ENCODE data around the gene JHY.
A peak's percentile ranks its signal among the peaks of the same experiment; 100 is the strongest.

JHY gene

DNA sequence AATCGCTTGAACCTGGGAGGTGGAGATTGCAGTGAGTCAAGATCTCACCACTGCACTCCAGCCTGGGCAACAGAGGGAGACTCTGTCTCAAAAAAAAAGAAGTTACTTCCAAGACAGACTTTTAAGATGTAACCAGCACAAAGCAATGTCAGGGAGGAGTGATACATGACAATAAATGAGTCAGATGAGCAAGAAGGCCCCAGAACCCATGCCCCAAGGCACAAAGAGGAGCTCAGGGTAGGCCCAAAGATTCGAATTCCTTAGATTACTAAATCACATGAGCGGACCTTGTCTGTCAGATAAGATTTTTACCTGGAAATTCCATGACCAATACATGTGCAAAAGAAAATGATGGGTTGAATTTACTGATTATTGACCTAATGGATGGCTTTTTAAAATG, 10.5 kb upstream of the JHY start:
- DNase-seq (ENCODE audit: low spot score) = no peak

DNA sequence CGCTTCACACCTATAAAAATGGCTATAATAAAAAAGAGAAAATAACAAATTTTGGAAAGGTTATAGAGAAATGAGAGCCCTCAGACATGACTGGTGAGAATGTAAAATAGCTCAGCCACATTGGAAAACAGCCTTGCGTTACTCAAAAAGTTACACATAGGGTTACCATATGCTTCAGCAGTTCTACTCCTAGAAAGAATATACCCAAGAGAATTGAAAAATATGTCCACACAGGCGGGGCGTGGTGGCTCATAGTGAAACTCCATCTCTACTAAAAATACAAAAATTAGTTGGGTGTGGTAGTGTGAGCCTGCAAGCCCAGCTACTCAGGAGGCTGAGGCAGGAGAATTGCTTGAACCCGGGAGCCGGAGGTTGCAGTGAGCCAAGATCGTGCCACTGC, 7.6 kb upstream of the JHY start:
- no peak for DNase-seq (ENCODE audit: low spot score)

GRCh38 chr11:122877732-122878131, 4.8 kb upstream of the JHY start:
- DNase-seq (ENCODE audit: low spot score) = no peak

DNA sequence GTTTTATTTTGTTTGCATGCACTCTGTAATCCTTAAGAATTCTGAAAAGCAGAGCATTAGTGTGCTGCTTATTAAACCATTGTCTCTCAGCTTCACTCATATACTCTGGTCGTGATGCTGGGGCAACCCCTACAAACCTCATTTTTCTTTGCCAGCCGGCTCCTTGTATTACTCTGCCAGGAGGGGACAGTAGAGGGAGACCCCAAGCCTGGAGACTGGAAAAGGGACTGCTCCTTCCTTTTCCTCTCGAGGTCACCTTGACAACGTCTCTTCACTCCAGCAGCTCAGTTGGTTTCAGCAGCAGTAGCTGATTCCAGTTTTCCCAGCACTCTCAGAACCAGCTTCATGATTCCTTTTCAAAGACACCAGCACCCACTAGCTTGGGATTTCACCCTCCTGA, 2.8 kb upstream of the JHY start:
- DNase-seq (ENCODE audit: low spot score) = no peak

- DNase-seq (ENCODE audit: low spot score) = peak; percentile 74
Measured at GRCh38 chr11:122882857-122883645, 492 bp downstream of the JHY start.

GRCh38 chr11:122883646-122883979, 1.1 kb downstream of the JHY start:
- DNase-seq (ENCODE audit: low spot score) = no peak

DNA sequence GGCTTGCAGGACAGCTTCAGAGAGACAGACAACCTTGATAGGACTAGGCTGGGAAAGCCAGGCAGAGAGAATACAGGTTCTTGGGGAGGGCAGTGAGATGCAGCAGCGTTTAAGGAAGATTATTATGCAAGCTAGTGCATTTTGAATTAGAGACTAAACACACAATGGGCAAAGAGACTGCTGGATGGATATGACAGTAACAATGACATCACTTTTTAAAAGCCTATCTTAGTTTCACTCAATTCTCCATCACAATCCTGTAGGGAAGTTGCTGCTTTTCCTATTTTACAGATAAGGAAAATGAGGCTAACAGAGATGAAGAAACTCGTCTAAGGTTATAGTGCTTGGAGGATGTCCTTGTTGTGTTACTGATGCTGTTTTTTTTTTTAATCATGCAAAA, 5.6 kb downstream of the JHY start:
- DNase-seq (ENCODE audit: low spot score) = no peak

DNA sequence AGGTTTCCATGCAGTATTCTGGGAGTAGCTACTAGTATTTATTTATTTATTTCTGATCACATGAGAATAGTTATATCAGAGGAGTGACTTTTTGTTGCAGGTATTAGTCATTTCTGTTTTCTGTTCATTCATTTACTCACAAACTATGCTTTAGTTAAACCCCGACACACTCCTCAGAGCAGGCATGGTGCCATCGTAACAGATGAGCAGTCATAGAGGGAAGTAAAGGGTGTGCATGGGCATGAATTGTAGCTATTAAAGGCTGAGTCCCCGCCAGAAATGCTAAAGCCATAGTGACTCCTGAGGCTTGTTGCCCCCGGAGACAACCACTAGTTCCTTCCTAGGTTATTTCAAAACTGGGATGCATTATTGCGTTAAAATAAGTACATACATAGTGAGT, 10.6 kb downstream of the JHY start:
- no peak for DNase-seq (ENCODE audit: low spot score)

DNA sequence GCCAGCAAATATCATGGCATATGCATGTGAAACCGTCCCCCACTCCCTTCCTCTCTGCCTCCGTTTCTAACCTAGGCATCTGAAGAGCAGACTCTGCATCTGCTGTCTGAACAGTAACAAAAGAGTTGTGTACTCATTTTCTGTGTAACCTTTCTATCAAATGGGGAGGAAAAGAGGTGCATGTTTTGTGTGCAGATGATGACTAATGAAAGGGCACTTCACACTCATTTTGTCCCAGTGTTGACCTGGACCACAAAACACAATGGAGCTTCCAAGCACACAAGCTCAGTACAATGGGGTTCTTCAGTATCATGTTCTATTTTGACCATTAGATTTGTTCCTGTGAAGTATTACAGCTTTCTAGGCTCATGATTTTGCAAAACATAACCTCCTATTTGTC, 13.0 kb downstream of the JHY start:
- DNase-seq (ENCODE audit: low spot score) = no peak

GRCh38 chr11:122897606-122898210, 15.1 kb downstream of the JHY start:
- DNase-seq (ENCODE audit: low spot score) = no peak

DNA sequence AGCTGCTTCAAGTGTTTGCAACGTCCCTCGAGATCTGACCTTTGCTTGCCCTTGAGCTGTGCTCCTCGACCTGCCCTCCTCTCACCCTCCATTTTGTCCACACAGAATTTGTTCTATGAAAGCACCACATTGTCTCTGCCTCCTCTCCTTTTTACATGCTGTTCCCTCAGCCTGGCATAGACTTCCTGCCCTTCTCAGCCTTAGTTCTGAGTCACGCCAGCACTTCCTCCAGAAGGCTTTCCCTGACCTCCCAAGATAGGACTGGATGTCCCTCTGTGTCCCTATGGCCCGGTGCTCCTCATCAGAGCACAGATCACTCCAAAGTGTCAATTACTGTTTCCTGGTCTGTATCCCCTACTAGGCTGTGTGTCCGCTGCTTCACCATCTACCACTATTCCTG, 16.2 kb downstream of the JHY start:
- DNase-seq (ENCODE audit: low spot score) = no peak

DNA sequence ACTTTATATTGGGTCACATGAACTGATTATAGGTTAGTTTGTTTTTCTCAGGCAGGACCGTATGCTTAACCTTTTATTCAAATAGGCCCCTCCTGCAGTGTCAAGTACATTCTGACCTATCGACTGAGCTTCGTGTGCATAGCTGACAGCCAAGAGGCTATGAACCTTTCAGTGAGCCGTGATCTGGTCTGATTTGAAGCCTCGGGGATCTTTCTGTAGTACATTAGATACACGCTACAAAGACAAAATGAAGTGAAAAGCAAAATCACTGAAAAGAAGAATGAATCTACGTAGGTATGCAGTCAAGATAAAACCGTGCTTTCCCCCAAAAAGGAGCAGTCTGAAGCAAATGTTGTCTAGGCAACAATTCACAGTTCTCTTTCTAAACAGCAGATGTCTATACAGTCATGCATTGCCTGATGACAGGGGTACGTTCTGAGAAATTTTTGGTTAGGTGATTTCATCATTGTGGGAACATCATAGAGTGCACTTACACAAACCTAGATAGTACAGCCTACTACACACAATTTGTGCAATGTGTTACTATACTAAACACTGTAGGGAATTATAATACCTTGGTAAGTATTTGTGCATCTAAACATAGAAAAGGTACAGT, 18.1 kb downstream of the JHY start:
- no peak for DNase-seq (ENCODE audit: low spot score)

DNA sequence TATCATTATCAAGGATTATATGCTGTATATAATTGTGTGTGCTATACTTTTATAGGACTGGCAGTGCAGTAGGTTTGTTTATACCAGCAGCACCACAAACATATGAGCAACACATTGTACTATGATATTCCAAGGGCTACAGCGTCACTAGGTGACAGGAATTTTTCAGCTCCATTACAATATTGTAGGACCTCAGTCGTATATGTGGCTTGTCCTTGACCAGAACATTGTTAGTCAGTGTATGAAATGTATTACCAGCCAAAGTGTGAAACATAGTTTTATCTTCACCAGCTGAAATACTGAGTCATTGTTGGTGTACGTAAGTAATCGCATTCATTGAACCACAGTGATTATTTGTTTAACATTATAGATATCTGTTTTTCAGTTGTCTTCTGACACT, 20.4 kb downstream of the JHY start:
- DNase-seq (ENCODE audit: low spot score) = no peak

DNA sequence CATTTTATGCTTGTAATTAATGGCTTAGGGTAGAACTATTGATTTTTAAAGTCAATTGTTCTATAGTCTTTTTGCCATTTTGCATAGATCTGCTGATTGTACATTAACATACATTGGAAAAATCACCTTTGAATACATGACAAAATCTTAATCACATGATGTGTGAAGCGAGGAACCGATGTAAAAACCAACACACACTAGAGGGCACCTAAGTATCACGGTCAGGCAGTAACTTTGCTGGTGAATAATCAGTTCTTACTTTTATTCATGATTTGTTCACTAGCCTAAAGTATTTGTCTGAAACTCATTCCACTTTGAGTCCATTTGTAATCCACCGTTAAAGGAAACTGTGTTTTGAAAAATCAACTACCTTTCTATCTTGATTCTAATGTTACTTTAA, 28.2 kb downstream of the JHY start:
- DNase-seq (ENCODE audit: low spot score) = no peak

DNA sequence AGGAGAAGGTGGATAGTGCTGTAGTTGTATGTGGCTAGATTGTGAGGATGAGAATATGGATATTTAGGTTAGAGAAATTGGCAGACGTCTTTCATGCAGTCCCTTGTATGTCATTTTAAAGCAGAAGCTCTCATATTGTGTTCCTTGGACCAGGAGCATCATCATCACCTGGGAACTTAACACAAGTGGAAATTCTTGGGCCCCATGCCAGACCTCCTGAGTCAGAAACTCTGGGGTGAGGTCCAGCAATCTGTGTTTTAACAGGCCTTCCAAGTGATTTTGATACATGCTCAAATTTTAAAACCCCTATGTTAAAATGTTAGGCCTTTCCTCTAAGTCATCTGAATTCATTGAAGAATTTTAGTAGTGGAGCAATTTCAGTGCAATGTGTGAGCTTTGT, 34.8 kb downstream of the JHY start:
- DNase-seq (ENCODE audit: low spot score) = no peak

DNA sequence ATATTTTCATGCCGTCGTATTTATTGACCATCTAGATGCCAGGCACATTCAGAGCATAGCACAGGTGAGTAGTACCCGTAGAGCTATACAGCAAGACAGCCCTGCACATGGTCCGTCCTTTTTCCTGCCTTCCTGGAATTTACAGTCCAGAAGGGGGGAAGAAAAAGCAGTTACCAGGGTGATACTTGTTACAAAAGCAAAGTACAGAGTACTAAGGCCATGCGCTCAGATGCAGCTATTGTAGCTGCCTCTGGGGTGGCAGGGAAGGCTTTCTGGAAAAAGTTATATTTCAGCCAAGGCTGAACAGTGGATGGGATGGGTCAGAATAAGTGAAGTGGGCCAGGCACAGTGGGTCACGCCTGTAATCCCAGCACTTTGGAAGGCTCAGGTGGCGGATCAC, 36.2 kb downstream of the JHY start:
- DNase-seq (ENCODE audit: low spot score) = no peak

- DNase-seq (ENCODE audit: low spot score) = no peak
Measured at GRCh38 chr11:122920579-122920978, 38.0 kb downstream of the JHY start.

GRCh38 chr11:122922893-122923292, 40.3 kb downstream of the JHY start:
- no peak for DNase-seq (ENCODE audit: low spot score)

- no peak for DNase-seq (ENCODE audit: low spot score)
Measured at GRCh38 chr11:122923302-122923701, 40.7 kb downstream of the JHY start.

- DNase-seq (ENCODE audit: low spot score) = no peak
Measured at GRCh38 chr11:122931510-122931909, 49.0 kb downstream of the JHY start.

DNA sequence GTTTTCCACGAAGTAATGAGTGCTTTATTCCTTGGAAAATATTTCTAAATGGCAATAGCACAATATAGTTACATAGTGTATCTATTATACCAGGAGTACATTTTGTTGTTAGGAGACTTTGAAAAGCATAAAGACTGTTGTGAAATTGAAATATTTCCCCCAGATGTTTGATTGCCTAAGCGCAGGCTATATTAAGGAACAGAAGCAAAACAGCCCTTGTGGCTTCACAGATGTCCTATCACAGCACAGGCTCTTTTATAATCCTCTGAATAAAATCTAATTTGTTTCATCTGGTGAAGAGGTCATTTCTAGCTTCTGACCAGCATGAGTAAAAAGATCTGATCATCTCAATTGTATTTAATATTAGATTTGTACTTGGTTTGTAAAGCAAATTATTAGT, 50.9 kb downstream of the JHY start:
- no peak for DNase-seq (ENCODE audit: low spot score)

- DNase-seq (ENCODE audit: low spot score) = no peak
Measured at GRCh38 chr11:122937983-122938382, 55.4 kb downstream of the JHY start.

DNA sequence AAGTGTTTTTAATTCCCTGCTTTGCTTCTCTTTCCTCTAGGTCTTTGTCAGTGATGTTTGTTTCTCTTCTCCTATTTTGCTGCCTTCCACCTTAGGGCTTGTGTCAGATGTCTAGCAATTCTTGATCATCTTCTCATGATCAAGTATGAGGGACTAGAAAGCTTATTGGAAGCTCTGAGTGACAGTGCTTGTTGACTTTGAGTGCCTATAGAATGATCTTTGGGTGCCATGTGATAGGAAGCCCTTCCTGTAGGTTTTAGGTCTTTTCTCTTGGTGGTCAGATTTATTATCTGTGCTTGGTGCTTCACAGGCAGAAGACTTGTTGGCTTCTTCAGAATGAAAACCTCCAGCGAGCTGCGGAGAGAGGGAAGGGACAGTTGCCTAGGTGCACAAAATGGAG, 56.0 kb downstream of the JHY start:
- DNase-seq (ENCODE audit: low spot score) = no peak

DNA sequence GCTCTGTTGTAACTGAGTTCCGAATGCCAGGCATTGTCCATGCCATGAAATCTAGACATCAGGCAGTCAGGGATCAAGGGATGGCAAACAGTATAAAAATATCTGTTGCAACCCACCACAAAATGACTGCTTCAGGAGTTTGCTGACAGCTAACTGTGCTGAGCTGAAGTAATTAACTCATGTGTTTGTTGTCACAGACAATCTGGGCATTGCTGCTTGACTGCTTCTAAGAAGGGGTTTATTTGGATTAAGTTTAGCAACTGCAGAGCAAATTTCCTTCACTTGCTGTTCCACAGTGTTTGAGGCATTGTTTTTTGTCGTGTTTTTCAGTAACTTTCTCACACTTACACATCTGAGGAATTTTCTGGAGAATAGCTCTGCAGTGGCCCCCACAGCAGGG, 68.7 kb downstream of the JHY start:
- no peak for DNase-seq (ENCODE audit: low spot score)
